H9 (cell line): ENCODE data around the gene DCDC2C. TPM values are rescaled to one million over a fixed set of nuclear protein-coding genes. Genes with fewer than 3 reads are reported as not detected.

ENCODE experiments used
- DNase-seq: peaks from one replicate; pipeline ENCODE4 v3.0.0-alpha.2; 2017
- H2AFZ ChIP-seq: one replicate; pipeline ENCODE4 v1.6.1; 2013; ENCODE audit warnings: mild to moderate bottlenecking, low read length, control low read depth, moderate library complexity
- H2AK5ac ChIP-seq: 2 replicates; pipeline ENCODE4 v1.6.1; 2013; ENCODE audit warnings: low read length, control low read depth, mixed read lengths; ENCODE audit not compliant: insufficient read length
- H2BK120ac ChIP-seq: one replicate; pipeline ENCODE4 v1.6.1; 2013; ENCODE audit warnings: low read depth, mild to moderate bottlenecking, low read length, control low read depth, inconsistent platforms; ENCODE audit not compliant: poor library complexity, severe bottlenecking
- H2BK12ac ChIP-seq: 2 replicates; pipeline ENCODE4 v1.6.1; 2013; ENCODE audit warnings: low read length, control low read depth, mixed read lengths, low read depth; ENCODE audit not compliant: insufficient read length
- H2BK15ac ChIP-seq: 2 replicates; pipeline ENCODE4 v1.6.1; 2013; ENCODE audit warnings: low read depth, low read length, control low read depth
- H2BK20ac ChIP-seq: one replicate; pipeline ENCODE4 v1.6.1; 2013; ENCODE audit warnings: low read depth, mild to moderate bottlenecking, low read length, control low read depth, inconsistent platforms; ENCODE audit not compliant: poor library complexity, severe bottlenecking
- H2BK5ac ChIP-seq: 2 replicates; pipeline ENCODE4 v1.6.1; 2013; ENCODE audit warnings: low read length, control low read depth, mixed read lengths; ENCODE audit not compliant: insufficient read length
- H3K14ac ChIP-seq: 2 replicates; pipeline ENCODE4 v1.6.1; 2013; ENCODE audit warnings: low read length, control low read depth; ENCODE audit not compliant: insufficient read depth
- H3K18ac ChIP-seq: 2 replicates; pipeline ENCODE4 v1.6.1; 2013; ENCODE audit warnings: low read depth, mild to moderate bottlenecking, mixed read lengths, low read length, control low read depth; ENCODE audit not compliant: insufficient read length
- H3K23ac ChIP-seq: 2 replicates; pipeline ENCODE4 v1.6.1; 2013; ENCODE audit warnings: low read length, control low read depth, mixed read lengths, low read depth; ENCODE audit not compliant: insufficient read length
- H3K23me2 ChIP-seq: 2 replicates; pipeline ENCODE4 v1.6.1; 2013; ENCODE audit warnings: low read depth, mild to moderate bottlenecking, mixed read lengths, low read length, control low read depth; ENCODE audit not compliant: insufficient read length, poor library complexity, severe bottlenecking
- H3K27ac ChIP-seq: 2 replicates; pipeline ENCODE4 v1.5.1; 2013; ENCODE audit warnings: low read length, control low read depth, mixed read lengths, low read depth; ENCODE audit not compliant: insufficient read length
- H3K27me3 ChIP-seq: 2 replicates; pipeline ENCODE4 v1.6.1; 2013; ENCODE audit warnings: low read length, control low read depth, inconsistent platforms; ENCODE audit not compliant: insufficient read depth
- H3K4ac ChIP-seq: 2 replicates; pipeline ENCODE4 v1.6.1; 2013; ENCODE audit warnings: low read depth, mild to moderate bottlenecking, control low read depth, inconsistent platforms, low read length, moderate library complexity
- H3K4me1 ChIP-seq: 2 replicates; pipeline ENCODE4 v1.6.1; 2013; ENCODE audit warnings: low read length, control low read depth, inconsistent platforms; ENCODE audit not compliant: insufficient read depth
- H3K4me2 ChIP-seq: 2 replicates; pipeline ENCODE4 v1.6.1; 2013; ENCODE audit warnings: low read length, control low read depth, mixed read lengths; ENCODE audit not compliant: insufficient read length, insufficient read depth
- H3K56ac ChIP-seq: 2 replicates; pipeline ENCODE4 v1.6.1; 2013; ENCODE audit warnings: low read depth, mild to moderate bottlenecking, mixed read lengths, low read length, control low read depth; ENCODE audit not compliant: insufficient read length
- H3K79me1 ChIP-seq: 2 replicates; pipeline ENCODE4 v1.6.1; 2013; ENCODE audit warnings: low read depth, mild to moderate bottlenecking, moderate library complexity, low read length, control low read depth, inconsistent platforms; ENCODE audit not compliant: insufficient read depth, poor library complexity, severe bottlenecking
- H3K79me2 ChIP-seq: 2 replicates; pipeline ENCODE4 v1.6.1; 2013; ENCODE audit warnings: low read length, control low read depth, inconsistent platforms; ENCODE audit not compliant: insufficient read depth
- H3K9ac ChIP-seq: 2 replicates; pipeline ENCODE4 v1.6.1; 2013; ENCODE audit warnings: low read length, control low read depth, mixed read lengths; ENCODE audit not compliant: insufficient read length; ENCODE audit errors: extremely low read depth
- H3K9me3 ChIP-seq: one replicate; pipeline ENCODE4 v1.6.1; 2013; ENCODE audit warnings: low read depth, low read length, inconsistent platforms; ENCODE audit not compliant: control insufficient read depth
- H3T11ph ChIP-seq: one replicate; pipeline ENCODE4 v1.6.1; 2013; ENCODE audit warnings: mild to moderate bottlenecking, low read length, control low read depth, inconsistent platforms
- H4K20me1 ChIP-seq: one replicate; pipeline ENCODE4 v1.6.1; 2013; ENCODE audit not compliant: control insufficient read depth, insufficient read length, insufficient read depth
- H4K5ac ChIP-seq: 2 replicates; pipeline ENCODE4 v1.6.1; 2013; ENCODE audit warnings: low read depth, mild to moderate bottlenecking, mixed read lengths, low read length, control low read depth; ENCODE audit not compliant: insufficient read length
- H4K8ac ChIP-seq: replicated peaks from 2 replicates; pipeline ENCODE4 v1.6.1; 2013; ENCODE audit warnings: low read length, control low read depth, mixed read lengths, low read depth; ENCODE audit not compliant: insufficient read length
- H4K91ac ChIP-seq: 2 replicates; pipeline ENCODE4 v1.6.1; 2013; ENCODE audit warnings: low read depth, mild to moderate bottlenecking, moderate library complexity, mixed read lengths, low read length, control low read depth; ENCODE audit not compliant: insufficient read length
- H3K27ac Mint-ChIP-seq, 3 experiments: 2 replicates in 2 of 3; 3 replicates in 1 of 3; pipeline ENCODE4 v1.8.0; 2020 to 2021; ENCODE audit warnings: mixed read lengths in 3 of 3, mild to moderate bottlenecking in 1 of 3, moderate library complexity in 1 of 3
- H3K27me3 Mint-ChIP-seq: 2 replicates; pipeline ENCODE4 v1.8.0; 2021; ENCODE audit warnings: low read depth, mild to moderate bottlenecking, moderate library complexity, mixed read lengths
- H3K36me3 Mint-ChIP-seq, 3 experiments: 2 replicates in 2 of 3; 3 replicates in 1 of 3; pipeline ENCODE4 v1.8.0; 2020 to 2021; ENCODE audit warnings: low read depth in 3 of 3, mixed read lengths in 3 of 3; ENCODE audit not compliant: insufficient read depth in 1 of 3
- H3K4me1 Mint-ChIP-seq, 2 experiments: 2 replicates each; pipeline ENCODE4 v1.8.0; 2020; ENCODE audit warnings: mixed read lengths in 2 of 2
- H3K4me3 Mint-ChIP-seq, 2 experiments: 2 replicates in 1 of 2; 3 replicates in 1 of 2; pipeline ENCODE4 v1.8.0; 2020 to 2021; ENCODE audit warnings: mild to moderate bottlenecking in 2 of 2, mixed read lengths in 2 of 2, moderate library complexity in 1 of 2
- H3K9me3 Mint-ChIP-seq, 2 experiments: 2 replicates in 1 of 2; 3 replicates in 1 of 2; pipeline ENCODE4 v1.8.0; 2020; ENCODE audit warnings: mild to moderate bottlenecking in 2 of 2, mixed read lengths in 2 of 2, moderate library complexity in 1 of 2
- CTCF ChIP-seq: fragments of 200-600 bp; sonication (generic); conservative IDR thresholded peaks from 3 replicates; pipeline ENCODE4 v1.8.0; 2021; ENCODE audit warnings: antibody characterized with exemption, mild to moderate bottlenecking
- WGBS: extraction: QIAGEN DNeasy Blood & Tissue Kit; methylation state at CpG from one replicate; pipeline ENCODE4 v1.1.7; 2013; ENCODE audit warnings: missing lambda C conversion rate, low lambda C conversion rate, mixed read lengths; ENCODE audit not compliant: insufficient read length; ENCODE audit errors: extremely low coverage; 5-methylcytosine and 5-hydroxymethylcytosine counted together
- total RNA-seq: library from RNA; stranded (reverse); gene quantifications from 2 replicates; pipeline ENCODE4 v1.2.1, GENCODE V29; 2021

Gene DCDC2C
- total RNA-seq, 1 experiment from 2014 or later = not detected

- Mint-ChIP-seq H3K4me3 (no peak overlapping the region), H3K36me3 (no peaks in the 10 kb centered on the region), H3K27ac (no peak overlapping the region), H3K4me1 (peaks cover 11 to 15% of the 10 kb centered on the region in 2 experiments), H3K9me3 (peaks cover 2 to 3% of the 10 kb centered on the region in 2 experiments; a peak in 2 of 5 replicates), H3K27me3 (peaks cover 9% of the 10 kb centered on the region)
- Histone ChIP-seq H3K4ac (no peak overlapping the region), H3K23me2 (no peaks in the 10 kb centered on the region), H3K14ac (no peak overlapping the region), H3K27ac (no peak overlapping the region), H4K5ac (no peak overlapping the region), H2BK12ac (no peak overlapping the region), H3K9me3 (no peaks in the 10 kb centered on the region), H3K23ac (no peak overlapping the region), H3K56ac (no peak overlapping the region), H2AK5ac (no peak overlapping the region), H3K79me2 (no peaks in the 10 kb centered on the region), H3K79me1 (no peaks in the 10 kb centered on the region), H4K8ac (no peak overlapping the region), H4K20me1 (no peaks in the 10 kb centered on the region), H2BK120ac (no peak overlapping the region), H2BK5ac (no peak overlapping the region), H3K18ac (no peak overlapping the region), H2BK15ac (no peak overlapping the region), H3K4me2 (no peak overlapping the region), H3T11ph (no peak overlapping the region), H4K91ac (no peak overlapping the region), H2BK20ac (no peak overlapping the region), H3K27me3 (no peaks in the 10 kb centered on the region), H3K9ac (no peak overlapping the region), H3K4me1 (no peaks in the 10 kb centered on the region; the same call in 1 of the 2 replicates), H2AFZ (no peak overlapping the region)
- no peak for TF ChIP-seq CTCF
- WGBS = no CpG with 5 or more reads among the region's 8 CpGs
- DNase-seq = peak; percentile 24
Observed at GRCh38 chr2:3756306-3756705, 52.9 kb downstream of the DCDC2C start.
